ENCODE measurements around the gene MRPL12.

- no peak for TF ChIP-seq GATA3 (IDR thresholded peaks at IDR 0.05; ENCODE audit: low read depth, low read length)
- TF ChIP-seq GATA2 (IDR thresholded peaks at IDR 0.05; ENCODE audit: low read depth, low read length): no peak
Observed at GRCh38 chr17:81706757-81707624, 3.8 kb downstream of the MRPL12 start.
